Ascending aorta (tissue), 2 donors: ENCODE data around the gene GJA3. TPM values are rescaled to one million over a fixed set of nuclear protein-coding genes. Genes with fewer than 3 reads are reported as not detected.

Source experiments
- DNase-seq, 2 donors: peaks; one replicate each; pipeline ENCODE4 v3.0.0-alpha.2; 2019; ENCODE audit warnings: low spot score in 2 of 2
- H3K27ac ChIP-seq, 2 donors: fragments of 200-600 bp; sonication (generic); one replicate each; pipeline ENCODE4 v1.5.1; 2016 to 2017; ENCODE audit warnings: mild to moderate bottlenecking in 1 of 2
- H3K27me3 ChIP-seq: fragments of 200-600 bp; sonication (generic); one replicate; pipeline ENCODE4 v1.5.1; 2017
- H3K36me3 ChIP-seq, 2 donors: fragments of 200-600 bp; sonication (generic); one replicate each; pipeline ENCODE4 v1.5.1; 2016
- H3K4me1 ChIP-seq, 2 donors: fragments of 200-600 bp; sonication (generic); one replicate each; pipeline ENCODE4 v1.5.1; 2016 to 2017; ENCODE audit warnings: mild to moderate bottlenecking in 1 of 2
- H3K4me3 ChIP-seq, 2 donors: fragments of 200-600 bp; sonication (generic); one replicate each; pipeline ENCODE4 v1.5.1; 2016 to 2017; ENCODE audit warnings: mild to moderate bottlenecking in 1 of 2
- H3K9me3 ChIP-seq, 2 donors: fragments of 200-600 bp; sonication (generic); one replicate each; pipeline ENCODE4 v1.5.1; 2016
- CTCF ChIP-seq, 3 experiments: fragments of 200-600 bp in 2 of 3; fragments of 450-650 bp in 1 of 3; sonication (generic) in 2 of 3; IDR thresholded peaks; one replicate each; pipeline ENCODE4 v1.5.1; 2016 to 2019; ENCODE audit warnings: antibody characterized with exemption in 3 of 3, mild to moderate bottlenecking in 1 of 3, moderate library complexity in 1 of 3
- intact Hi-C: fragments of 100-400 bp; cut with DNase I; formaldehyde crosslinking; loops from one replicate; pipeline ENCODE4 v1.15.1; 2023
- total RNA-seq: library from RNA; depleted of rRNA; stranded (reverse); fragments of >200 nt; gene quantifications from one replicate; pipeline ENCODE4 v1.1.0, GENCODE V29; 2016

GJA3 gene
- total RNA-seq, 1 donor from 2014 or later: not detected

GRCh38 chr13:20188667-20189553 lies 28.1 kb upstream of the GJA3 start:
- Histone ChIP-seq H3K27ac (no peak overlapping the region), H3K27me3 (peaks cover 20% of the 10 kb centered on the region), H3K36me3 (no peaks in the 10 kb centered on the region), H3K4me3 (no peak overlapping the region), H3K4me1 (peaks cover 7 to 16% of the 10 kb centered on the region in 2 donors), H3K9me3 (no peaks in the 10 kb centered on the region)
- intact Hi-C loops: loop anchor here (10.0 kb wide), 1 partner anchor 736 kb away; no protein-coding TSS in a partner anchor
- TF ChIP-seq CTCF (IDR thresholded peaks at IDR 0.05): no peak
- no peak for DNase-seq

- Histone ChIP-seq H3K36me3 (no peaks in the 10 kb centered on the region), H3K4me1 (no peaks in the 10 kb centered on the region), H3K27ac (no peak overlapping the region), H3K9me3 (no peaks in the 10 kb centered on the region), H3K4me3 (no peak overlapping the region), H3K27me3 (peaks cover 4% of the 10 kb centered on the region)
- DNase-seq: no peak
- intact Hi-C loops: loop anchor here (10.0 kb wide), 1 partner anchor 738 kb away; no protein-coding TSS in a partner anchor
- TF ChIP-seq CTCF (IDR thresholded peaks at IDR 0.05): no peak
These were observed 25.9 kb upstream of the GJA3 start for GRCh38 chr13:20186771-20187170.

- intact Hi-C loops: loop anchor here (10.0 kb wide), 1 partner anchor 739 kb away; no protein-coding TSS in a partner anchor
- no peak overlapping the region for H3K27ac ChIP-seq
- no peak for DNase-seq
- H3K9me3 ChIP-seq: no peaks in the 10 kb centered on the region
- no peaks in the 10 kb centered on the region for H3K27me3 ChIP-seq
- no peak for TF ChIP-seq CTCF (IDR thresholded peaks at IDR 0.05)
- no peaks in the 10 kb centered on the region for H3K4me1 ChIP-seq
- no peaks in the 10 kb centered on the region for H3K36me3 ChIP-seq
- H3K4me3 ChIP-seq: no peak overlapping the region
These were observed 24.7 kb upstream of the GJA3 start for GRCh38 chr13:20185366-20186056.

GRCh38 chr13:20182231-20182846 lies 21.5 kb upstream of the GJA3 start:
- Histone ChIP-seq H3K27ac (no peak overlapping the region), H3K36me3 (no peaks in the 10 kb centered on the region), H3K4me1 (no peaks in the 10 kb centered on the region), H3K4me3 (no peak overlapping the region), H3K9me3 (no peaks in the 10 kb centered on the region), H3K27me3 (peaks cover 3% of the 10 kb centered on the region)
- peak; percentile 35 to 74 (median 62) for TF ChIP-seq CTCF (IDR thresholded peaks at IDR 0.05)
- intact Hi-C loops: loop anchor here (10.0 kb wide), 1 partner anchor 742 kb away; no protein-coding TSS in a partner anchor
- DNase-seq: no peak

GRCh38 chr13:20181188-20181587 lies 20.3 kb upstream of the GJA3 start:
- Histone ChIP-seq H3K27ac (no peak overlapping the region), H3K9me3 (no peaks in the 10 kb centered on the region), H3K36me3 (no peaks in the 10 kb centered on the region), H3K4me3 (no peak overlapping the region), H3K4me1 (no peaks in the 10 kb centered on the region), H3K27me3 (peaks cover 6% of the 10 kb centered on the region)
- no peak for DNase-seq
- intact Hi-C loops: loop anchor here (10.0 kb wide), 1 partner anchor 744 kb away; no protein-coding TSS in a partner anchor
- TF ChIP-seq CTCF (IDR thresholded peaks at IDR 0.05): no peak
